ENCODE results near the gene TNK1. TPM values are rescaled to one million over a fixed set of nuclear protein-coding genes. Genes with fewer than 3 reads are reported as not detected.

The TNK1 gene
- total and polyA plus RNA-seq, 9 of the 15 experiments (the other 6 are each of a cell fraction or from before 2014, with no cell fraction given): 0.28 to 5.2 (median 2.1) TPM

GRCh38 chr17:7408252-7408727 lies 27.4 kb downstream of the TNK1 start (continued):
- TF ChIP-seq E4F1 (CRISPR knock-in tag; IDR thresholded peaks at IDR 0.05; ENCODE audit: borderline replicate concordance) (no peak), NRF1 (conservative IDR thresholded peaks at IDR 0.05 in 1 of 2, IDR thresholded peaks at IDR 0.05 in 1 of 2) (no peak)

- Histone ChIP-seq H3K79me2 (ENCODE audit: control insufficient read depth, insufficient read depth, low read length) (no peaks in the 10 kb centered on the region), H3K9me3 (replicated peaks; ENCODE audit: control insufficient read depth, insufficient read depth, low read depth, low read length) (no peaks in the 10 kb centered on the region), H3K4me1 (replicated peaks in 1 of 2; ENCODE audit: control insufficient read depth in 2 of 2, insufficient read depth in 2 of 2, low read length in 2 of 2) (peaks cover 4 to 22% of the 10 kb centered on the region in 2 experiments; a peak in 3 of 5 replicates), H3K27me3 (ENCODE audit: control insufficient read depth in 2 of 2, insufficient read depth in 2 of 2, low read length in 2 of 2) (no peaks in the 10 kb centered on the region), H3K9ac (ENCODE audit: insufficient read depth in 1 of 2, low read depth in 2 of 2, low read length in 2 of 2) (no peak overlapping the region), H3K27ac (ENCODE audit: extremely low read depth, low read depth, low read length) (no peak overlapping the region), H2AFZ (ENCODE audit: low read depth, low read length) (no peak overlapping the region), H4K20me1 (replicated peaks; ENCODE audit: control insufficient read depth, insufficient read depth, low read length) (no peaks in the 10 kb centered on the region), H3K9me1 (ENCODE audit: control insufficient read depth, insufficient read depth, low read length) (no peaks in the 10 kb centered on the region), H3K4me2 (ENCODE audit: insufficient read depth, low read length) (no peak overlapping the region), H3K4me3 (no peak overlapping the region), H3K36me3 (ENCODE audit: control insufficient read depth, insufficient read depth, low read length) (0 out of 3 replicates have a peak, but pooled peaks cover 3% of the 10 kb centered on the region)
- TF ChIP-seq SNIP1 (IDR thresholded peaks at IDR 0.05; ENCODE audit: low read depth) (no peak), RNF219 (CRISPR knock-in tag; IDR thresholded peaks at IDR 0.05) (no peak)
- FAIRE-seq (no peak), ATAC-seq (no peak), DNase-seq (ENCODE audit: extremely low read depth in 1 of 4, low spot score in 3 of 4) (no peak)
- in situ Hi-C loops (cut with MboI): no loop called here
- ChIA-PET POLR2A (no interaction called here), CTCF (ENCODE audit: low intra/inter-chr PET ratio) (no interaction called here)
- 75% methylated on average over 4 of the region's 6 CpGs for WGBS (ENCODE audit: insufficient coverage, low coverage, missing lambda C conversion rate)
- intact Hi-C loops (cut with micrococcal nuclease): no loop called here
- no TSS peak for BruUV-seq (replicated peaks)
Observed at GRCh38 chr17:7408863-7409262, 28.0 kb downstream of the TNK1 start.
